HepG2 (cell line): ENCODE data around the gene RASL12. TPM values are rescaled to one million over a fixed set of nuclear protein-coding genes. Genes with fewer than 3 reads are reported as not detected.

ENCODE experiments used
- ARHGAP35 ChIP-seq: sonication (generic); formaldehyde crosslinking; IDR thresholded peaks from 2 replicates; pipeline ENCODE4 v1.9.0; 2022; ENCODE audit warnings: mild to moderate bottlenecking, inconsistent platforms, moderate library complexity, missing genetic modification reagents, borderline replicate concordance
- JARID2 ChIP-seq: sonication (generic); formaldehyde crosslinking; IDR thresholded peaks from 2 replicates; pipeline ENCODE4 v1.8.1; 2023; ENCODE audit warnings: missing genetic modification reagents, inconsistent platforms; ENCODE audit not compliant: insufficient replicate concordance
- NCOR1 ChIP-seq: fragments of 200-600 bp; sonication (generic); IDR thresholded peaks from 2 replicates; pipeline ENCODE4 v1.7.0; 2017; ENCODE audit warnings: antibody characterized with exemption, low read length, borderline replicate concordance
- SALL2 ChIP-seq: sonication (generic); formaldehyde crosslinking; IDR thresholded peaks from 2 replicates; pipeline ENCODE4 v1.8.1; 2023; ENCODE audit warnings: mild to moderate bottlenecking, missing genetic modification reagents, inconsistent platforms
- ZBTB37 ChIP-seq: sonication (generic); formaldehyde crosslinking; IDR thresholded peaks from 2 replicates; pipeline ENCODE4 v1.4.0; 2020; ENCODE audit warnings: mild to moderate bottlenecking, missing genetic modification reagents
- ZBTB49 ChIP-seq: sonication (generic); formaldehyde crosslinking; IDR thresholded peaks from 2 replicates; pipeline ENCODE4 v1.4.0; 2020; ENCODE audit warnings: missing genetic modification reagents, borderline replicate concordance
- ZC3H13 ChIP-seq: sonication (generic); formaldehyde crosslinking; IDR thresholded peaks from 2 replicates; pipeline ENCODE4 v1.8.1; 2023; ENCODE audit warnings: mild to moderate bottlenecking, missing genetic modification reagents, moderate library complexity
- ZNF225 ChIP-seq: sonication (generic); formaldehyde crosslinking; IDR thresholded peaks from 2 replicates; pipeline ENCODE4 v1.4.0; 2020; ENCODE audit warnings: mild to moderate bottlenecking, missing genetic modification reagents
- ZNF292 ChIP-seq: sonication (generic); formaldehyde crosslinking; IDR thresholded peaks from 2 replicates; pipeline ENCODE4 v1.8.1; 2022; ENCODE audit warnings: mild to moderate bottlenecking, low read depth, missing genetic modification reagents, borderline replicate concordance
- ZNF501 ChIP-seq: sonication (generic); formaldehyde crosslinking; IDR thresholded peaks from 2 replicates; pipeline ENCODE4 v1.5.1; 2020; ENCODE audit warnings: mild to moderate bottlenecking, moderate library complexity, missing genetic modification reagents
- ZNF549 ChIP-seq: sonication (generic); formaldehyde crosslinking; IDR thresholded peaks from 2 replicates; pipeline ENCODE4 v1.5.0; 2020; ENCODE audit warnings: missing genetic modification reagents
- ZNF639 ChIP-seq: conservative IDR thresholded peaks from 2 replicates; pipeline ENCODE4 v1.6.1; 2018; ENCODE audit warnings: missing genetic modification reagents
- ZNF646 ChIP-seq: sonication (generic); formaldehyde crosslinking; IDR thresholded peaks from 2 replicates; pipeline ENCODE4 v1.9.0; 2021; ENCODE audit warnings: mild to moderate bottlenecking, missing genetic modification reagents
- ZNF652 ChIP-seq: IDR thresholded peaks from 2 replicates; pipeline ENCODE4 v1.6.1; 2016; ENCODE audit warnings: low read depth, borderline replicate concordance
- ZNF740 ChIP-seq: sonication (generic); formaldehyde crosslinking; IDR thresholded peaks from 2 replicates; pipeline ENCODE4 v1.4.0; 2020; ENCODE audit warnings: missing genetic modification reagents
- ZNF792 ChIP-seq: IDR thresholded peaks from 2 replicates; pipeline ENCODE4 v1.6.1; 2016
- polyA plus RNA-seq, 8 experiments: library from polyadenylated mRNA; depleted of rRNA in 3 of 8; stranded (reverse) in 7 of 8; unstranded in 1 of 8; fragments of >200 nt; fragmentation: Illumina TruSeq in 4 of 8; extraction: Trizol in 4 of 8; gene quantifications; 2 replicates each; pipeline versions ENCODE4 v1.2.1 to v1.2.3, GENCODE V29; 2011 to 2016; ENCODE audit warnings: low read depth in 4 of 8, missing spikeins in 1 of 8, mixed read lengths in 1 of 8; ENCODE audit not compliant: insufficient read depth in 1 of 8
- total RNA-seq, 5 experiments: library from RNA; depleted of rRNA; stranded (reverse); fragments of >200 nt; fragmentation: Illumina TruSeq; extraction: Trizol; gene quantifications; 2 replicates each; pipeline ENCODE4 v1.2.3, GENCODE V29; 2016; ENCODE audit warnings: low read depth in 1 of 5

Gene RASL12
- total and polyA plus RNA-seq, 2 of the 13 experiments (the other 11 are each of a cell fraction or from before 2014, with no cell fraction given), result 0.16 to 0.55 TPM

DNA sequence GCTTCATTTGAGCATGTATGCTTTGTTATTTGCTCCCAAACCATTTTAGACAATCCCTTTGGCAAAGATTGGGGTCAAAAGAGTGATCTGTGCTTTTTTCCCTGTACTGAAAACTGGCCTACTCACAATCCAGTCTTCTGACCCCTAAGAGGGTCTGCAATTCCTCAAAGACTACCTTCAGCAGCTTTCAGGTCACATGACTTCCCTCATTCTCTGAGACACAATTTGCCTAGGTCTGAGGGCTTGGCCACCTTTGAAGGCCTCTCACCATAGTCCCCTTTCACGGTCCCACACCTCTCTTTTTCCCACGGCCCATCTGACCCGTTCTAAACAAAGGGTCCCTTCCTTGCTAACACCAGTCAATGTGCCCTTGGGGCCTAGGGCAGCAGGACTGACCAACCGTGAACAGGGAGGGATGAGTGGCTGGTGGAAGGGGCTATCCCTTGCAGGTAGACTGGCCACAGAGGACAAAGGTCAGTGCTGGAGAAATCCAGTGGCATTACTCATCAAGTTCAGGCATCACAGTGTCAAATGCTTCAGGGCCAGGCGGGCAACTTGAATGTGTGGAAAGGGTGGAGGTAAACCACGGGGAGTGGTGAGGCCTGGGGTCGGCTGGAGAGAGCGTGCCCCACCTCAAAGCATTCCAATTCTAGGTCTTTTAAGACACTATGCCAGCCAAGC lies 10.8 kb downstream of the RASL12 start (continued):
- TF ChIP-seq ZNF639 (CRISPR knock-in tag) (0 out of 2 replicates have a peak, but pooled peaks have one; percentile 42), ZNF740 (CRISPR knock-in tag) (no peak), ZNF792 (peak; percentile 67; the same call in 1 of the 2 replicates), SALL2 (CRISPR knock-in tag) (peak; percentile 65), ZC3H13 (CRISPR knock-in tag) (no peak), ZNF292 (CRISPR knock-in tag) (peak; percentile 62; the same call in 1 of the 2 replicates), JARID2 (CRISPR knock-in tag) (no peak), ZNF646 (CRISPR knock-in tag) (no peak), ZNF549 (CRISPR knock-in tag) (no peak), ARHGAP35 (0 out of 2 replicates have a peak, but pooled peaks have one; percentile 29), ZBTB37 (CRISPR knock-in tag) (no peak), ZBTB49 (CRISPR knock-in tag) (no peak), ZNF225 (CRISPR knock-in tag) (no peak), NCOR1 (peak; percentile 74), ZNF652 (CRISPR knock-in tag) (peak; percentile 28; the same call in 1 of the 2 replicates), ZNF501 (no peak; the same call in 1 of the 2 replicates)
